Choroid plexus epithelial cell (primary cell): ENCODE data around the gene C1GALT1.

ENCODE experiments used
- DNase-seq: peaks from one replicate; pipeline ENCODE4 v3.0.0-alpha.2; 2010; ENCODE audit warnings: low read depth
- H3K4me3 ChIP-seq: 2 replicates; pipeline ENCODE4 v1.5.1; 2011; ENCODE audit warnings: low read depth, mild to moderate bottlenecking, control low read depth, low read length, moderate library complexity
- TF ChIP-seq, protein P1 (sequence below): conservative IDR thresholded peaks from 2 replicates; pipeline ENCODE4 v1.5.1; 2011; ENCODE audit warnings: low read depth, mild to moderate bottlenecking, control low read depth, inconsistent platforms, low read length, moderate library complexity

Gene C1GALT1

DNA sequence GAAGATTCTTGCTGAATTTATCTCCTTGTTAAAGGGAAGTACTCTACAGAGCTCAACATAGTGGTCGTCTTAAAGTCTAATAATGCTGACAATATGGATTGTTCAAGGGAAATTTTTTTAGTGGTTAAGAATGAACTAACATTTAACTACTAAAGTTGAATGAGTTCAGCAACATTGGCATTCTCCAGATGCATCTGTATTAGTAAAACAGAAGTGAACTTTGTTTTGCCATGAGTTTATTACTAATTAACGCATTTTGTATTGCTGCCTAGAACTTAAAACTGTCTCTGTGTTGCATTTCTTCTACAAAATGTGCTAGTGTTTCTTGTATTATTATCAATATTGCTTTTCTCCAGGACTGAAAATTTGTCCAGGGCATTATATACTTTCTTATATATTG, 67.5 kb downstream of the C1GALT1 start:
- DNase-seq = no peak
- no peak overlapping the region for H3K4me3 ChIP-seq
- TF ChIP-seq, protein P1, sequence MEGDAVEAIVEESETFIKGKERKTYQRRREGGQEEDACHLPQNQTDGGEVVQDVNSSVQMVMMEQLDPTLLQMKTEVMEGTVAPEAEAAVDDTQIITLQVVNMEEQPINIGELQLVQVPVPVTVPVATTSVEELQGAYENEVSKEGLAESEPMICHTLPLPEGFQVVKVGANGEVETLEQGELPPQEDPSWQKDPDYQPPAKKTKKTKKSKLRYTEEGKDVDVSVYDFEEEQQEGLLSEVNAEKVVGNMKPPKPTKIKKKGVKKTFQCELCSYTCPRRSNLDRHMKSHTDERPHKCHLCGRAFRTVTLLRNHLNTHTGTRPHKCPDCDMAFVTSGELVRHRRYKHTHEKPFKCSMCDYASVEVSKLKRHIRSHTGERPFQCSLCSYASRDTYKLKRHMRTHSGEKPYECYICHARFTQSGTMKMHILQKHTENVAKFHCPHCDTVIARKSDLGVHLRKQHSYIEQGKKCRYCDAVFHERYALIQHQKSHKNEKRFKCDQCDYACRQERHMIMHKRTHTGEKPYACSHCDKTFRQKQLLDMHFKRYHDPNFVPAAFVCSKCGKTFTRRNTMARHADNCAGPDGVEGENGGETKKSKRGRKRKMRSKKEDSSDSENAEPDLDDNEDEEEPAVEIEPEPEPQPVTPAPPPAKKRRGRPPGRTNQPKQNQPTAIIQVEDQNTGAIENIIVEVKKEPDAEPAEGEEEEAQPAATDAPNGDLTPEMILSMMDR = no peak

DNA sequence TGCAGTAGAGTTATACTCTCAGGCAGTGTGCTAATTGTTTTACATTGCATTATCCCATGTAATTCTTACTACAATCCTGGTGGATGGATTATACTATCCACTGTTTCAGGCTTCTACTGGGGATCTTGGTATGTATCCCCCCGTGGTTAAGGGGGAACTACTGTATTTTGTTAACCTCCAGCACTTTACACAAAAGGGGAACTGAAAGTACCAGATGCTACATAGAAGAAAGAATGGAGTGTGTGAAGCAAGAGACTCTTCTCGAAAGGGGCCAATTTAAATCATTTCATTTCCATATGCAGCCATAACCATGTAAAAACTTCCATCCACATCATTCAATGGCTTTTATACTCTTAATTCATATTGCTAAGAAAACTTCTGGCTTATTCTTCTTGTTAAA, 69.4 kb downstream of the C1GALT1 start:
- H3K4me3 ChIP-seq = no peak overlapping the region
- DNase-seq = no peak
- TF ChIP-seq, protein P1 = no peak

DNA sequence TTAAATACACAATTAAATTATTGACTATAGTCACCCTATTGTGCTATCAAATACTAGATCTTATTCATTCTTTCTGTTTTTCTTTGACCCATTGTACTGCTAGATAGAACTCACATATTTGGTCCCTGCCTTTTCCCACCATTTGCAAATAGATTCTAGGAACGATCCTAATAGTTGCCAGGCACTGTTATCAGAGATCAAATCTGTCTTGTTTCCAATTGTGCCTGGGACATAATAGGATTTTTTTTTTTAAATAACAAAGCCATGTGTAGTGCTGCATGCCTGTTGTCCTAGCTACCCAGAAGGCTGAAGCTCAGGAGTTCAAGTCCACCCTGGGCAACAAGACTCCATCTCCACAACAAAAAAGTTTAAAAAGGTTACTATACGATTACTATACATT, 72.0 kb downstream of the C1GALT1 start:
- TF ChIP-seq, protein P1 = no peak
- DNase-seq = no peak
- no peak overlapping the region for H3K4me3 ChIP-seq

DNA sequence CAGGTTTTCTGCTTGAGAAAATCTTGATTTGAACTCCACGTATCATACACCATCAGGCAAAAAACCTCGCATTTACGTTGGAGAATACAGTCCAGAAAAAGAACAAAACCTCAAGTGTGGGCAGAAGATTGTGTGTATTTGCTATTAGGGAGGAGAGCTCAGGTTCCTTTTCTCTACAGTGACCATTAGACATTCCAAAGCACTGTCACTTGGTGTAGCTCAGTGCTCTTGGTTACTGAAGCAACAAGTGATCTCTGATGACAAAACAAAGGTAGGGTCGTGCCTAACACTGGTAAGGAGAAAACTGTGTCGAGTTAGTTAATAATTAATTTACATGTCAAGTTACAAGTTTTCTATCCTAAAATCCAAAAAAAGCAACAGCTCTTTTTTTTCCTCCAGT, 72.6 kb downstream of the C1GALT1 start:
- TF ChIP-seq, protein P1 = no peak
- H3K4me3 ChIP-seq = no peak overlapping the region
- no peak for DNase-seq

DNA sequence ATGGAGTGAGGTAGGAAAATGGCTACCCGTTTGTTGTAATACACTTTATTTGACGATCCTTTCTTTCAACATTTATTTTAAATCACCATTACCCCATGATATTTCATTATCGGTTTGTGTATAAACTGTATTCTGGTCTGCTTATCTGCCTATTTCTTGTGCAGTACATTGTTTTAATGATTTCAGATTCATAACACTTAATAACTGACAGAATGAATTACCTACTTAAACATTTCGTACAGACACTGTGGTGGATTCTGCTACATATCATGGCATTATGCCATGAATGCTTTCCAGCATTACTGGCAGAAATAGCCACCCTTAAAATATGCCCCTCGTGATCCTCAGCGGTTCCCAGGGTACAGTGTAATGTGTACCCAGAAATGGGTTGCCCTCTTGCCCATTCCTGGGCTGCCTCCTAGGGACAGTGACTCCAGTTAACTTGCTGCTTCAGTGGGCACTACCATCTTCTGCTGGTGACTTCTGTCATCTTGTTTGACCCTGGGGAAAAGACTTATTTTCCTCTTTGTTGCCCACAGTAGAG, 74.5 kb downstream of the C1GALT1 start:
- no peak for DNase-seq
- no peak overlapping the region for H3K4me3 ChIP-seq
- TF ChIP-seq, protein P1 = no peak

DNA sequence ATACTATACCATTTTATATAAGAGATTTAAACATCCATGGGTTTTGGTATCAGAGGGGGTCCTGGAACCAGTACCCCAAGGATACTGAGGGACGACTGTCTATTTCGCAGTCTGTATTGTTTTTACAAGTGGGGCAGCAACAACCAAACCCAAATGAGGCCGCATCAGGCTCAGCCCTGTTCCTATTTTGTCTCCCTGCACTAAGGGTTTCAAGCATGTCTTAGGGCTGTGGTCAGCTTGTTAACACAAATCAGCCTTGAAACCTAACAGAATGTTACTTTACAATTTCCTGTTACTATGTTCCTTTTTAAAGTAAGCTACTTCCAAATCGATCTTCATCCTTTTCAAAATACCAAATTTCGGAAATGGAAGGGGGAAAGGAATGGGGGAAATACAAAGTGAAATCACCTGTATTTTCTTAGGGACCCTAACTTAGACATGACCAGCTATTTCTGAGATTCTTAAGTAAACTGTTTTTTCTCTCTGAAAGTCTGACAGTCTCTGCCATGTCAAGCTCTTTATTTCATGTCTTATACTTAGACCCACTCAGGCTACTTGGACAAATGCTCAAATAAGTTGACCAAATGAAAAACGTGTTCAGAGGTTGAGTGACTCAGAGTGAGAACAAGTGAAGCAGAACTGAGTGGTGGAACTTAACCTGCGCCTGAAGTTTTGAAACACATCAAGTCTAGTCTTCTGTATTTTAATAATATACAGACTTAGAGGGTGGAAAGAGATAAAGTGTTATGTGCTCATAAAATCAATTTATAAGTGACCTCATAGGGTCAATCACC, 75.8 kb downstream of the C1GALT1 start:
- H3K4me3 ChIP-seq = no peak overlapping the region
- TF ChIP-seq, protein P1 = no peak
- no peak for DNase-seq

DNA sequence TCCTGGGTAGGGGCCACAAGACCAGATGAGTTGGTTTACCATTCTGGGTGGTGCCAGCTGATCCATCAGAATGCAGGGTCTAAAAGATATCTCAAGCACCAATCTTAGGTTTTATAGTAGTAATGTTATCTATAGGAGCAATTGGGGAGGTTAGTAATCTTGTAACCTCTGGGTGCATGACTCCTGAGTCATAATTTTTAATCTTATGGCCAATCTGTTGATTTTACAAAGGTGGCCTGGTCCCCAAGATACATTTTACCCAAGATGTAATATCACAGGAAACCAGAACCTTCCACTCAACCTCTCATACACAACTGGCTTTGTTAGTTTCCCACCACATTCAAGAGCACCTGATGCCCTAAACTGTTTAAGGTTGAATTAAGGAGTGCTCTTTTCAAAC, 79.5 kb downstream of the C1GALT1 start:
- TF ChIP-seq, protein P1 = no peak
- no peak for DNase-seq

More for the DNA sequence above, 79.5 kb downstream of the C1GALT1 start:
- H3K4me3 ChIP-seq = no peak overlapping the region
